ENCODE measurements around the gene BTD.

- TF ChIP-seq CTCF (IDR thresholded peaks at IDR 0.05; ENCODE audit: low read length) (no peak), EZH2 (IDR thresholded peaks at IDR 0.05; ENCODE audit: borderline replicate concordance, low read length) (no peak)
These were observed 5.6 kb upstream of the BTD start for GRCh38 chr3:15595955-15596354.

Data from OCI-LY1 (cell line).